Adrenal gland (tissue), 5 donors: ENCODE results near the gene CHRNA7.

ENCODE experiments used
- CTCF ChIP-seq, 6 experiments: fragments of 450-650 bp in 4 of 6; fragments of 200-600 bp in 2 of 6; sonication (generic) in 1 of 6; IDR thresholded peaks; 1 replicate in 5 of 6; 2 replicates in 1 of 6; pipeline versions ENCODE4 v1.5.1 to v1.8.0; 2016 to 2021; ENCODE audit warnings: antibody characterized with exemption in 6 of 6, mild to moderate bottlenecking in 2 of 6, moderate library complexity in 1 of 6
- POLR2A ChIP-seq, 2 donors: fragments of 450-650 bp; IDR thresholded peaks; one replicate each; pipeline ENCODE4 v1.6.1; 2017; ENCODE audit warnings: antibody characterized with exemption in 2 of 2, mild to moderate bottlenecking in 2 of 2, moderate library complexity in 1 of 2
- donor health status: DM: no; HTN: no; CAD: no.

- no peak for TF ChIP-seq CTCF (IDR thresholded peaks at IDR 0.05)
- TF ChIP-seq POLR2A (IDR thresholded peaks at IDR 0.05), result no peak
Measured at GRCh38 chr15:32135335-32135734, 105.0 kb downstream of the CHRNA7 start.
